ENCODE measurements around the gene AAGAB.

The AAGAB gene

GRCh38 chr15:67216859-67217258 lies 37.6 kb downstream of the AAGAB start:
- Histone ChIP-seq H3K27ac (ENCODE audit: low read depth, low read length) (no peak overlapping the region), H3K9ac (ENCODE audit: low read depth in 1 of 2, low read length in 2 of 2) (no peak overlapping the region), H3K4me3 (ENCODE audit: low read depth in 1 of 2, low read length in 2 of 2) (no peak overlapping the region), H3K36me3 (ENCODE audit: control insufficient read depth in 1 of 2, insufficient read depth in 2 of 2, low read length in 2 of 2) (peaks cover 3 to 8% of the 10 kb centered on the region in 2 donors), H3K9me3 (ENCODE audit: control insufficient read depth in 1 of 2, low read length in 2 of 2) (no peaks in the 10 kb centered on the region), H3K4me1 (ENCODE audit: control insufficient read depth in 1 of 2, insufficient read depth in 2 of 2, low read length in 2 of 2) (no peaks in the 10 kb centered on the region), H3K27me3 (ENCODE audit: control insufficient read depth in 1 of 2, insufficient read depth in 2 of 2, low read length in 2 of 2) (no peaks in the 10 kb centered on the region)

DNA sequence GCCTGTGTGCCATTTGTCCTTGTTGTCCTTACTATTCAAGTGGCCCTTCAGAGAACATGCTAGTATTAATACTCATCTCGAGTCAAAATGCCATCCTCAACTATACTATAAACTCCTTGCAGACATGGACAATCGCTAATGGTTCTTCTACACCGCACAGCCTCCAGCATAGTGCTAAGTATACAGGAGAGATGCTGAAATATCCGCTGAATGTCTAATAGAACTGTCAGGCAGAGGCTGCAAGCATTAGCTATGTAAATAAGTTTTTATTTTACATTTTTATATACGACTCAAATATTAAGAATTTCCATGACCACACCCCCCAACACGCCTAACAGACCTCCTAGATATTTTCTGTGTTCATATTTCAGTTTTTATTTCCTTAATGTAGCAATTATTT lies 39.4 kb downstream of the AAGAB start:
- Histone ChIP-seq H3K27ac (ENCODE audit: low read depth, low read length) (no peak overlapping the region), H3K27me3 (ENCODE audit: control insufficient read depth in 1 of 2, insufficient read depth in 2 of 2, low read length in 2 of 2) (no peaks in the 10 kb centered on the region), H3K9me3 (ENCODE audit: control insufficient read depth in 1 of 2, low read length in 2 of 2) (no peaks in the 10 kb centered on the region), H3K36me3 (ENCODE audit: control insufficient read depth in 1 of 2, insufficient read depth in 2 of 2, low read length in 2 of 2) (peaks cover 3 to 8% of the 10 kb centered on the region in 2 donors), H3K4me1 (ENCODE audit: control insufficient read depth in 1 of 2, insufficient read depth in 2 of 2, low read length in 2 of 2) (no peaks in the 10 kb centered on the region), H3K9ac (ENCODE audit: low read depth in 1 of 2, low read length in 2 of 2) (no peak overlapping the region), H3K4me3 (ENCODE audit: low read depth in 1 of 2, low read length in 2 of 2) (no peak overlapping the region)

GRCh38 chr15:67212684-67213367 lies 41.6 kb downstream of the AAGAB start:
- Histone ChIP-seq H3K27ac (ENCODE audit: low read depth, low read length) (no peak overlapping the region), H3K27me3 (ENCODE audit: control insufficient read depth in 1 of 2, insufficient read depth in 2 of 2, low read length in 2 of 2) (no peaks in the 10 kb centered on the region), H3K36me3 (ENCODE audit: control insufficient read depth in 1 of 2, insufficient read depth in 2 of 2, low read length in 2 of 2) (peaks cover 3 to 15% of the 10 kb centered on the region in 2 donors), H3K4me1 (ENCODE audit: control insufficient read depth in 1 of 2, insufficient read depth in 2 of 2, low read length in 2 of 2) (no peaks in the 10 kb centered on the region), H3K9ac (ENCODE audit: low read depth in 1 of 2, low read length in 2 of 2) (no peak overlapping the region), H3K4me3 (ENCODE audit: low read depth in 1 of 2, low read length in 2 of 2) (no peak overlapping the region), H3K9me3 (ENCODE audit: control insufficient read depth in 1 of 2, low read length in 2 of 2) (no peaks in the 10 kb centered on the region)

- H3K9me3 ChIP-seq (ENCODE audit: control insufficient read depth in 1 of 2, low read length in 2 of 2), result no peaks in the 10 kb centered on the region
- no peak overlapping the region for H3K27ac ChIP-seq (ENCODE audit: low read depth, low read length)
- H3K9ac ChIP-seq (ENCODE audit: low read depth in 1 of 2, low read length in 2 of 2), result no peak overlapping the region
- H3K4me1 ChIP-seq (ENCODE audit: control insufficient read depth in 1 of 2, insufficient read depth in 2 of 2, low read length in 2 of 2), result no peaks in the 10 kb centered on the region
- no peak overlapping the region for H3K4me3 ChIP-seq (ENCODE audit: low read depth in 1 of 2, low read length in 2 of 2)
- no peaks in the 10 kb centered on the region for H3K27me3 ChIP-seq (ENCODE audit: control insufficient read depth in 1 of 2, insufficient read depth in 2 of 2, low read length in 2 of 2)
- H3K36me3 ChIP-seq (ENCODE audit: control insufficient read depth in 1 of 2, insufficient read depth in 2 of 2, low read length in 2 of 2), result peaks cover 3 to 19% of the 10 kb centered on the region in 2 donors
Measured at GRCh38 chr15:67210555-67211168, 43.8 kb downstream of the AAGAB start.

DNA sequence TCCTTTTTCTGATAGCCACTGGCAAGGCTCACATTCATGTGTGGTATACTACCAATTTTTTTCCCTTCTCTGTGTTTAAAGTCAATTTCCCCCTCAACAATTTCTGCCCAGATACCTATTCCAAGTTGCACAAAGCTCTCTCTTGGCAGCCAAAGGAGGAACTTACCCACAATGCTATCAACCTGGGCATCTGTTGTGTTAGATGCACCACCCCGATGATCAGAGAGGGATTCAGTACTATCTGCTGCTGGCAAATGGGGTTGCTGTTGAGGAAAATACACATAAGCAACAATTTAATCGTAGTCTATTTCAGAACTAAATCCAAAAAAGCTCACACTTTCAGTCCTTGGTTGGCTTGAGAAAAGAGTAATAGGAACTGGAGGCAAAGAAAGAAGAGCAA lies 46.1 kb downstream of the AAGAB start:
- Histone ChIP-seq H3K27me3 (ENCODE audit: control insufficient read depth in 1 of 2, insufficient read depth in 2 of 2, low read length in 2 of 2) (no peaks in the 10 kb centered on the region), H3K4me1 (ENCODE audit: control insufficient read depth in 1 of 2, insufficient read depth in 2 of 2, low read length in 2 of 2) (no peaks in the 10 kb centered on the region), H3K27ac (ENCODE audit: low read depth, low read length) (no peak overlapping the region), H3K9me3 (ENCODE audit: control insufficient read depth in 1 of 2, low read length in 2 of 2) (no peaks in the 10 kb centered on the region), H3K4me3 (ENCODE audit: low read depth in 1 of 2, low read length in 2 of 2) (no peak overlapping the region), H3K36me3 (ENCODE audit: control insufficient read depth in 1 of 2, insufficient read depth in 2 of 2, low read length in 2 of 2) (peaks cover 6 to 19% of the 10 kb centered on the region in 2 donors), H3K9ac (ENCODE audit: low read depth in 1 of 2, low read length in 2 of 2) (no peak overlapping the region)

GRCh38 chr15:67207555-67208207 lies 46.8 kb downstream of the AAGAB start:
- no peaks in the 10 kb centered on the region for H3K4me1 ChIP-seq (ENCODE audit: control insufficient read depth in 1 of 2, insufficient read depth in 2 of 2, low read length in 2 of 2)
- no peak overlapping the region for H3K9ac ChIP-seq (ENCODE audit: low read depth in 1 of 2, low read length in 2 of 2)
- H3K27ac ChIP-seq (ENCODE audit: low read depth, low read length), result no peak overlapping the region
- H3K4me3 ChIP-seq (ENCODE audit: low read depth in 1 of 2, low read length in 2 of 2), result no peak overlapping the region
- no peaks in the 10 kb centered on the region for H3K9me3 ChIP-seq (ENCODE audit: control insufficient read depth in 1 of 2, low read length in 2 of 2)
- peaks cover 6 to 24% of the 10 kb centered on the region in 2 donors for H3K36me3 ChIP-seq (ENCODE audit: control insufficient read depth in 1 of 2, insufficient read depth in 2 of 2, low read length in 2 of 2)
- H3K27me3 ChIP-seq (ENCODE audit: control insufficient read depth in 1 of 2, insufficient read depth in 2 of 2, low read length in 2 of 2), result no peaks in the 10 kb centered on the region

GRCh38 chr15:67202991-67203390 lies 51.5 kb downstream of the AAGAB start:
- no peaks in the 10 kb centered on the region for H3K27me3 ChIP-seq (ENCODE audit: control insufficient read depth in 1 of 2, insufficient read depth in 2 of 2, low read length in 2 of 2)
- H3K36me3 ChIP-seq (ENCODE audit: control insufficient read depth in 1 of 2, insufficient read depth in 2 of 2, low read length in 2 of 2), result peaks cover 9 to 28% of the 10 kb centered on the region in 2 donors
- no peak overlapping the region for H3K9ac ChIP-seq (ENCODE audit: low read depth in 1 of 2, low read length in 2 of 2)
- H3K4me1 ChIP-seq (ENCODE audit: control insufficient read depth in 1 of 2, insufficient read depth in 2 of 2, low read length in 2 of 2), result no peaks in the 10 kb centered on the region
- H3K4me3 ChIP-seq (ENCODE audit: low read depth in 1 of 2, low read length in 2 of 2), result no peak overlapping the region
- no peak overlapping the region for H3K27ac ChIP-seq (ENCODE audit: low read depth, low read length)
- no peaks in the 10 kb centered on the region for H3K9me3 ChIP-seq (ENCODE audit: control insufficient read depth in 1 of 2, low read length in 2 of 2)

DNA sequence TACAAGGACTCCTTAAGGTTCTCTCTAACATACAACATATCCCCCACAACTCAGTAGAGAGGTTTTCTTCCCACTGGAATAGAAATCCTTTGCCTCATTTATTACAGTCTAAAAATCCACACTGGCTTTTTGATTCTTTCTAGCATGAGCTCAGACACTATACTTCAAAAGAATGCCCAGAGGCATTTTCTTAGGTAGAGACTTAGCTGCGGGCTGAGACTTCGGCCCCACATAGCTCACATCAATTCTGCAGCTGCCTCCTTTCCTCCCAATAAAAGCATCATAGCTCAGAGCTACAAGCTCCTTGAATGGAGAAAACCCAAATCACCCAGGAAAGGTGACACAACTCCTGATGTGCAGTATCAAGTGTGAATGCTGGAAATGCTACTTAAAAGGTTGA lies 52.4 kb downstream of the AAGAB start:
- peaks cover 9 to 26% of the 10 kb centered on the region in 2 donors for H3K36me3 ChIP-seq (ENCODE audit: control insufficient read depth in 1 of 2, insufficient read depth in 2 of 2, low read length in 2 of 2)

DNA sequence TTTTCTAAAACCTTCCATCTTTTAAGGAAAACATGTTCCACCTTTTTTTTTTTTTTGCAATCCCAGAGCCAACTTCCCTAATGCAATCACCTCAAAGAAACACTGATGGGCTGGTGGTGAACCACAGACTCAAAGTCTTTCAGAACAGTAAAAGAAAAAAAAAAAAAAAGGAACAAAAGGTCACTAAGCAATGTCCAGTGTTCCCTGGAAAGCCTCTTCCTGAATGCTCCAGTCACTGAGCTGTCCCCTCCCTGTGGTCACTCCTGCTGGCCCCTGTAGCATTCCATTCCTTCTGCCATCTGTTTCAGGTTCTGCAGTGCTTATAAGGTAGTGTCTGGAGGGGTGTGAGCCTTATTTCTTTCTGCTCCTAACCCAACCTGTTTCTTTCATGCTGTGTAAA lies 53.3 kb downstream of the AAGAB start:
- Histone ChIP-seq H3K27me3 (ENCODE audit: control insufficient read depth in 1 of 2, insufficient read depth in 2 of 2, low read length in 2 of 2) (no peaks in the 10 kb centered on the region), H3K9ac (ENCODE audit: low read depth in 1 of 2, low read length in 2 of 2) (no peak overlapping the region), H3K36me3 (ENCODE audit: control insufficient read depth in 1 of 2, insufficient read depth in 2 of 2, low read length in 2 of 2) (peaks cover 9 to 26% of the 10 kb centered on the region in 2 donors), H3K4me3 (ENCODE audit: low read depth in 1 of 2, low read length in 2 of 2) (no peak overlapping the region), H3K9me3 (ENCODE audit: control insufficient read depth in 1 of 2, low read length in 2 of 2) (no peaks in the 10 kb centered on the region), H3K27ac (ENCODE audit: low read depth, low read length) (no peak overlapping the region), H3K4me1 (ENCODE audit: control insufficient read depth in 1 of 2, insufficient read depth in 2 of 2, low read length in 2 of 2) (peaks cover 10 to 11% of the 10 kb centered on the region in 2 donors)

More for the DNA sequence above, 52.4 kb downstream of the AAGAB start:
- no peak overlapping the region for H3K4me3 ChIP-seq (ENCODE audit: low read depth in 1 of 2, low read length in 2 of 2)
- H3K27ac ChIP-seq (ENCODE audit: low read depth, low read length), result no peak overlapping the region
- H3K9ac ChIP-seq (ENCODE audit: low read depth in 1 of 2, low read length in 2 of 2), result no peak overlapping the region
- no peaks in the 10 kb centered on the region for H3K27me3 ChIP-seq (ENCODE audit: control insufficient read depth in 1 of 2, insufficient read depth in 2 of 2, low read length in 2 of 2)
- H3K9me3 ChIP-seq (ENCODE audit: control insufficient read depth in 1 of 2, low read length in 2 of 2), result no peaks in the 10 kb centered on the region
- peaks cover 2% of the 10 kb centered on the region in 2 donors for H3K4me1 ChIP-seq (ENCODE audit: control insufficient read depth in 1 of 2, insufficient read depth in 2 of 2, low read length in 2 of 2)

Data from duodenal mucosa (tissue), 2 donors.